Measurements from ENCODE around the gene RGS12.
"Not testable (repeated sequence)": the region's sequence is repeated elsewhere in the genome, so short reads cannot be mapped to it uniquely, and the experiment has no call there.

RGS12 gene

DNA sequence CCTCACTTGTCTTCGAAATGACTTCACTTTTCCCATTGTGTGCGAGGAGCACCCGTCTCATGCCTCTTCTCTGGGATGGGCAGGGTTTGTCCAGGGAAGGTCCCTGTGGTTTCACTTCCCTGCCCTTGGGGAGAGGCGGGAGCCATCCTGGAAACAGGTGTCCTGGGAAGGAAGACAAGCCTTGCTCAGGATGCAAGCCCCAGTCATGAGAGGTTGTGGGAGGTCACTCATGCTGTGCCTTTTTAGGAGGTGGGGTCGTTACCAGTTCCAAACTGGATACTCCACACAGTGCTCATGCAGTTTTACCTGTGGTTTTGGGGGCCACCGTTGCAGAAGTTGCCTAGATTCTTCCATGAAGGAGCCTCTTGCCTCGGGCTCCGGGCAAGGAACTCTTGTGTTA is 3.8 kb downstream of the RGS12 start:
- no peak for DNase-seq (ENCODE audit: low spot score)

DNA sequence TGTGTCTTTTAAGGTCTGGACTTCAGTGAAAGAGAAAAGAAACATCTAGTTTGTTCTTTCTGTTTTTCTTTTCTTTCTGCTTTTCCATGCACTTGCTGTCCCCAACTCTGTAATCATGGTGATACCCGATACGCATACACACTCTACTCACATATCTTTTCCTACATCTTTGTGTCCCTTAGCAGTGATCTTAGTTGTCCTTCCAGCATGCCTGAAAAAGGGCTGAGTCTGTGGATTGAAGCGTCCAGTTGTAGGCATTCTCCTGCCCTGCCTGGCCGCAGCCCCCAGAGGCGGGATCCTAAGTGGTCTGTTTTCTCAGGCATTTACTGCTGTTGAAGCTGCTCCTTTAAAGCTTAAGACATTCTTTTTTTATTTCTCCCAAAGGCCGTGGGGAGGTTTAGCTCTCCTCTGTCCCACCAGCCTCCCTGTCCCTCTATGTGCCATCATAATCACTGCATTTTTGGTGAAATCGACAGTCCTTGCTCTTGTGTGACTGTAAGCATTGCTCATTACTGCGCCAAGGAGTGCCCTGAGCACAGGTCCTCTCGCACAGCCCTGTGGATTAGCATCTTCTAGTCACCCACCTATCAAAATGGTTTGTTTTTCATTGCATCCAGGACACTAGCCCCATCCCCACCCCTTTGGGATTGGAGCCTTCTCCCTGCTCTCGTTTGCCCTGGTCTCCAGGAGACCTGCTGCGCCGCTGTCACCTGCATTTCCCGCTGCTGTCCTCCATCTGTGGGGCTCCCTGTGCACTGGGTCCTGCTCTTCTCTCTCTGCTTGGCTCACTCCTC is 4.4 kb downstream of the RGS12 start:
- no peak for DNase-seq (ENCODE audit: low spot score)

DNA sequence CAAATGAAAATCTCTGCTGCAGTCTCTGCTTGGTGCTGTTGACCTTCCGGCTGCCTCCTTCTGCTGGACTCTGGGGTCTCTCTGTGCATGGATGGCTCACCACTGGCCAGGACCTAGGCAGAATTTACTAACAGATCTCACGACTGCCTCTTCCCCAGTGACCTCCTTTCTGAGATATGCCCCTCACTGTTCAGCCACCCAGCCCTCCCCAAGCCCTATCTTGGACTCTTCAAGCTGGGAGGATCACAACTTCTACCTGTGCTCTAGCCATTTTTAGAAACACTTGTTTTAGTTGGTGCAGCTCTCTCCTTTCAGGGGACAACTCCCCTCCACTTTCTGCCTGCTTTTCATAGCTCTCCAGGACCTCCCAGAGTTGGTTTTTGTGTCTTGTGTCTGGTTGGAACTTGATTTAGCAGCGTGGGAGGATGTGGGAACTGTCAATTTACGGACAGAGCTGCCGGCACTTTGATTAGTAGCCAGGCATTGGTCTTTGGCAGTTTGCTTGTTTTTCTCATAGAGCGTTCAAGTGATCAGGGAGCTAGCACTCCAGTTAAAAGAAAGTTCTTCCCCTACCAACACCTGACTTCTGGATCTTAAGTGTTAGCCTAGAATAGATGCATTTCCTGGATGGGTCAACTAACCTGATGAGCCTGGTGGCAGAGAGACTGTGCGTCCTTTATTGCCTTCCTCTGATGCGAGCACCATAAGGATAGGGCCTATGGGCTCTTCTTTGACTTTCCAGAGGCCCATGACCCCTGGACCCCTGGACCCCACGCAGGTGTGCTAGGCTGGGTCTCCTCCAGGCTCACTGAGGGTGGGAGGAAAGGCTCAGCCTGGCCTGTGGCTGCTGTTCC is 6.5 kb downstream of the RGS12 start:
- DNase-seq (ENCODE audit: low spot score) = no peak

DNA sequence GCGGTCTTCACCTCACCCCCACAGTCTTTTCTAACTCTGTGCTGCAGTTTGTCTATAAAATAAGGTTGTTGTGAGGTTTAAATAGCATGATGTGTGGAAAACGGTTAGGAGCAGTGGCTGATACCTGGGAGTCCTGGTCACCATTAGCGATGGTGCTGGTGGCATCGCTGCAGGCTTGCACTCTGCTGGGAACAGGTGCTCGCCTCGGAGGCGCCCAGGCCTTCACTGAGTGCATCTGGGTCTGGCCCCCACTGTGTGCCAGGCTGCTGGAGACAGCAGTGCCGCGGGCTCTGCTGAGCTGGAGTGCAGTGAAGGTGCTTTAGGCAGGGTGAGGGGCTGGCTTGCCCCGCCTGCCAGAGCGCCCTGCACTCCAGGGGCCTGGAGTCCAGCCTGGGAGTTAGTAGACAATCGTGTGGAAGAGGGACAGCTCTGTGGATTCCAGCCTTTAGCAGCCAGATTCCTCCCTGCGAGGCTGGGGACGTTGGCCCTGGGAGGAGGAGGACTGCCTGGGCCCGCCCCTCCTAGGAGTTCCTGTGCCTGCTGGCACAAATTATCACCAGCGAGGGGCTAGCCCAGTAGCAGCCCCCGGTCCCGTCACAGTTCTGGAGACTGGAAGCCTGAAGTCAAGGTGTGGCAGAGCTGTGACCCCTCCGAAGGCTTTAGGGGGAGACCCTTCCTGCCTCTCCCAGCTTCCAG is 7.3 kb downstream of the RGS12 start:
- DNase-seq (ENCODE audit: low spot score) = no peak

- DNase-seq (ENCODE audit: low spot score) = not testable (repeated sequence)
Observed at GRCh38 chr4:3300882-3301281, 8.1 kb downstream of the RGS12 start.

GRCh38 chr4:3301450-3302172 is 8.8 kb downstream of the RGS12 start:
- no peak for DNase-seq (ENCODE audit: low spot score)

DNA sequence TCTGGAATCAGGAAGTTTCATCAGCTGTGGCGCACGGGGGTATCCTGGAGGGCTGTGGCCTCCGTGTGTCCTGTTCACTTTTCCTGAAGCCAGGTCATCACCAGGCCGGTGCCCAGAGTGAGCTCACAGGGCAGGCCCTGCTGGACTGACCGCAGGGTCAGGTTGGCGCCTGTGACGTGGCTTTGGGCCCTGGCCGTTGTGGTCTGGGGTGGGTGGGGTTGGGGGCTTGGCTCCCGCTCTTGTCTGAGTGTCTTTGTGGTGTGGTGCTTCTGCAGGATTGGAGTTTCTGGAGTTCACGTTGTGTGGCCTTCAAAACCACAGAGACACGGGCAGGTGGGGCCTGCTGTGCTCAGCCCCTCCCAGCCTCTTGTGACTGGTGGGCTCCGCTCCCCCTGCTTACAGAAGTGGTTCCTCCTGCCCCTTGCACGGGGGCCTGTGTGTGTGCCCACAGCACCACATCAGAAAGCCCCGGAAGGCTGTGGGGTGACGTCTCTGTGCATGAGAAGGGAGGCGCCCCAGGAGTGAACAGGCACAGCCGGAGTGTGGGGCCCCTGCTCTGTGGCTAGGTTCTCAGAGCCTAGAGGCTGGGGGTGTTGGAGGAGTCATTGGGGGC is 9.5 kb downstream of the RGS12 start:
- DNase-seq (ENCODE audit: low spot score) = no peak

DNA sequence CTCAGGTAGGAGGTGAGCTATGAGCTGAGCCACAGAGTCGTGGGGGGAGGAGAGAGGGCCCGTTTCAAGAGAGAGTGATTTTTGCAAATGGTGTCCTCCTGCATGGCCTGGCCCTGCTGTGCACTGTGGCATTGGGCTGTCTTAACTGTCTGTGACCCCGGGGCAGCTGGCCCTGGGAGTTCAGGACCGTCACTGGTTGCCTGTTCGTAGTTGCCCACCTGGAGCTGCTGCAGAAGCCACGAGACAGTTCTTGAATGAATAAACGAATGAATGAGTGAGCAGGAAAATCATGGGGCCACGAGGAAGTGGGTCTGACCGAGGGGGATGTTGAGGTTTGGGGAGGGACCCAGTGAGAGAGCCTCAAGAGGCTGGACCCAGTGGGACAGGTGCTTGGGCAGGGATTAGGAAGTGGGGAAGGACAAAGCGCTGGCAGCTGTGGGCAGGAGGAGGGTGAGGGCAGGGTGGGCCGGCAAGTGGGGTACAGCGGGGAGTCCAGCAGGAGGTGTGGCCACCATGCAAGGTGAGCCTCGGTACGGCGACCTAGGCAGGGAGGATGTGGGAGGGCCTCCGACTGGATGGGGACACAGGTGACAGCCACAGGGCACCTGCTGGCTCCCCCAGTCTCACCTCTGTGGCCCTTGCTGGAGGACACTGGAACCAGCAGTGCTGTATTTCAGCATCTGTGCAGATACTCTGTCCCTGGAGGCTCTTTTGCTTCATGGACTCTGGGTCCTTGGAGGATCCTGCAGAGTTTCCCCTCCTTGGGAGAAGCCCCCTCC is 10.2 kb downstream of the RGS12 start:
- DNase-seq (ENCODE audit: low spot score) = no peak

DNA sequence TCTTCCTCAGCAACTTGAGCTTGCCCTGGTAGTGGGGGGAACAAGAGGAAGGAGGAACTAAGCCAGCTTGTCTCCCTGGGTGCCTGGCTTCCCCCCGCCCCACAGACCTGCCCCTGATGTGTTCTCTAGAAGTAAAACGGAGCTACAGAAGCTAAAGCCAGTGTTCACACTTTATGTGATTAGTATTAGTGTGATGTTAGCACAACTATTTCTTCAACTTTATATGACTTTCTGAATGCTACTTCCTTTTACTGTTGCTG is 10.7 kb downstream of the RGS12 start:
- DNase-seq (ENCODE audit: low spot score) = no peak

DNA sequence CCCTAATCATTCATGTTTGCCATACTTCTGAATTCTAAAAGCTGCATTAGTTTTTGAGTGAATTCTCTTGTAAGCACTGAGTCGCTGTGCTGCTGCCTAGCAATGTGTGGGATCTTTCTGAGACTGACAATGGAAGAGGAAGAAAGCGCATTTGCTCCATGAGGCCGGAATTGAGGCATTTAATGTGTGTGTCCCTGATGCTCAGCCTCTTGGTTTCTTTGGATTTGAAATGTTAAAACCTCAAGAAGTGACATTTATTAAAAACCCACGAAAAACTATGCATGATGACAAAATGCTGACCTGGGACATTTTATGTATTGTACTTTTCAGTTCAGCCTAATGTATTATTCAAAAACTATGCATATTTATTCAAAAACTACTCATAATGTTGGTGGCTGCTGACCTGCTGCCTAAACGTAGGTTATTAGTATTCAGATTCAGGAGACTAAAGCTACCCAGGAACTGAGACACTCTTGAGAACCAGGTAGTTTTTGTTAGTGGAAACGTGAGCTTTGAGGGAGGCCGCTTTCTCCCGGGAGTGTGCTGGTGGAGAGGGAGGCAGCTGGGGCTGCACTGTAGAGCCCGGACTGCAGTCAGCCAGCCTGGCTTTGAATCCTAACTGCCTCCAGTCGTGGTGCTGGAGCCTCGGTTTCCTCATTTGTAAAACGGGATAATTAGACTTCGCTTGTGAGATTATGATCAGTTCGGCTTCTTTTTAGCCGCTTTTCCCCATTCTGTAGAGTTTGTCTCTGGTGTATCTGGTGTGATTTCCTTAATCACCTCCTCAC is 11.3 kb downstream of the RGS12 start:
- DNase-seq (ENCODE audit: low spot score) = no peak

DNA sequence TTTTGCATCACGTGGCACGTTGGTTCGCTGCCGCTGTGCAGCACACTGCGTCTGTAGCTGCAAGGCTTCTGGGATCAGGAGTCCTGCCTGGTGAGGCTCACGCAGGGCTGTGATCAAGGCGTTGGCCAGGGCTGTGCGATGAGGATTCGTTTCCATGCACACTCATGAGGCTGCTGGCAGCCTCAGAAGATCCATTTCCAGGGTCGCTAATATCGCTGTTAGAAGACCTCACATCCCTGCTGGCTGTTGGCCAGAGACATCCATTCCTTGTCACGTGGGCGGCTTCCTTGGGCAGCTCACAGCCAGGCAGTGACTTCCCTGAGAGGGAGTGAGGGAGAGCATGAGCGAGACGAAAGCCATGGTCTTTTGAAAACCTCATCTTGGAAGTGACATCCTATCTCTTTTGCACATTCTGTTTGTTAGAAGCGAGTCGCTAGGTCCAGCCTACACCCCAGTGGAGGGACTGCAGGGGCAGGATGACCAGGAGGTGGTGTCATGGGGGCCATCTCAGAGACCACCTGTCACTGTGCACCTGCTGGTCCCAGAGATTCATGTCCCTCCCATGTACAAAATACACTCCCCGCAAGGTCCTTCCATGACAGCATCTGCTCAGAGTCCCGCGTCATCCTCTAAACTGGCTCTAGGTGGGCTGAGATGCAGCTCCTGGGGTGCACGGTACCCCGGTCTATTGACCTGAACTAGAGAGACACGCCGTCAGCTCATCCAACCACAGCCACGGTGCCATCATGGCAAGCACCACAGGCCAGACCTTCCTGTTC is 12.2 kb downstream of the RGS12 start:
- DNase-seq (ENCODE audit: low spot score) = no peak

DNA sequence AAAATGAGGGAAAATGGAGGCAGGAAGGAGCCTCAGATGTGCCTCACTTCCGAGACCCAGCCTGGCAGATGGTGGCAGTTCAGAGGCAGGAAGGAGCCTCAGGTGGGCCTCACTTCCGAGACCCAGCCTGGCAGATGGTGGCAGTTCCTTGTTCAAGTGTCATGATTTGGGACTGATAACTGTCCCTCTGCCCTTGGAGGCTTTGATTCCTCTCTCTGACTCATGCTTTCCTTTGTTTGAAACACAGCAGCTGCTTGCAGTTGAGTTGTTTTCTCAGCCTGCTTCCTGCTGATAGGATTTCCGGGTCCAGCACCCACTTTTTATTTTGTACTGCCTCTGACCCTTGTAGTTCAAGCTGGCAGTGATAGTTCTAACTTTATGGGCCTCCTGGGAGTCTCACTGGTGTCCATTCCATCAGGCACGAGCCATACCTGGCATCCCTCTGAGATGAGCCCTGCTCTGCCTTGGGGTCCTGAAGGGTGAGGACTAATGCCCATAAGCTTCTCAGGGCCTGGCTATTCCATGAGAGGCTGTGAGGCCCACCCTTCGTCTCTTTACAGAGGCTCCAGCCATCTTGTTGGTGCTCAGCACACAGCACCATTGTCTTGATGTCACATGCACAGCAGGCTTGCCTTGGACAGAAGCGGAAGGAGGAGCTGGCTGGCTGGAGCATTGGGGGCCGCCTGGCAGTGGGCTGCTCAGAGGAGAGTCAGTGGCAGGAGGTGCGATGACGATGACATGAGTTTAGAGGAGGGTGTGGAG is 13.0 kb downstream of the RGS12 start:
- no peak for DNase-seq (ENCODE audit: low spot score)

DNA sequence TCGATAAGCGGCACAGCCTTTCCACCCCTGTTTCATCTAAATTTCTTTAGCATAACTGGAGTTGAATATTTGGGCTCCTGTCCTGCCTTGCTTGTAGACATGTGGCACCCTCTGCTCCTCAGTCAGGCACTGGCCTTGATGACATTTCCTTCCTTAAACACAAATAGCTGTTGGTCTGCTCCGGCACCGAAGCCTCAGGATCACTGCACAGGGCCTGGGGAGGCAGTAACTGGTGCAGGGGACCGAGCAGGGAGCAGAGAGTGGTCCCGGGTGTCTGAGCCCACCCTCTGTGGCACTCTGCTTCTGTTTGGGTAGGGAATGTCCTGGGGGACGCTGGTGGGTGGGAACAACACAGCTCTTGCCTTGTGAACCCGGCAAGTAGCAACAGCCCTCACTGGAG is 13.6 kb downstream of the RGS12 start:
- DNase-seq (ENCODE audit: low spot score) = no peak

GRCh38 chr4:3307060-3307459 is 14.2 kb downstream of the RGS12 start:
- no peak for DNase-seq (ENCODE audit: low spot score)

DNA sequence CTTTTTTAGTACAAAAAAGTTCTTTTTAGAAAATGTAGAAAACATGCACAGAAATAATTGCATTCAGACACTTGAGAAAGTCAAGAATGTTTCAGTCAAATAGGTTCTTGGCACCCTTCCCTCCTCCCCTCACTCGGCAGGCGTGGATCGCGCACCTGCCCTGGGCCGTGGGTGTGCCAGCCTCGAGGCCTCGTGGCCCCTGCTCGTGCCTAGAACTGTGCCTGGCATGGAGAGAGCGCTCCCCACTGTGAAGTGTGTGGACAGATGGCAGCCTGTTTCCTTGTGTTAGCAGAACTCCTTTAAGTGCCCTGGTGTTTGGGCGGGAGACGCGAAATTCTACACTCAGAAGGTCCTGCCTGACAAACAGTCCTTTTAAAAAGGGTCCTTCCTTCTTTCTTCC is 14.7 kb downstream of the RGS12 start:
- no peak for DNase-seq (ENCODE audit: low spot score)

DNA sequence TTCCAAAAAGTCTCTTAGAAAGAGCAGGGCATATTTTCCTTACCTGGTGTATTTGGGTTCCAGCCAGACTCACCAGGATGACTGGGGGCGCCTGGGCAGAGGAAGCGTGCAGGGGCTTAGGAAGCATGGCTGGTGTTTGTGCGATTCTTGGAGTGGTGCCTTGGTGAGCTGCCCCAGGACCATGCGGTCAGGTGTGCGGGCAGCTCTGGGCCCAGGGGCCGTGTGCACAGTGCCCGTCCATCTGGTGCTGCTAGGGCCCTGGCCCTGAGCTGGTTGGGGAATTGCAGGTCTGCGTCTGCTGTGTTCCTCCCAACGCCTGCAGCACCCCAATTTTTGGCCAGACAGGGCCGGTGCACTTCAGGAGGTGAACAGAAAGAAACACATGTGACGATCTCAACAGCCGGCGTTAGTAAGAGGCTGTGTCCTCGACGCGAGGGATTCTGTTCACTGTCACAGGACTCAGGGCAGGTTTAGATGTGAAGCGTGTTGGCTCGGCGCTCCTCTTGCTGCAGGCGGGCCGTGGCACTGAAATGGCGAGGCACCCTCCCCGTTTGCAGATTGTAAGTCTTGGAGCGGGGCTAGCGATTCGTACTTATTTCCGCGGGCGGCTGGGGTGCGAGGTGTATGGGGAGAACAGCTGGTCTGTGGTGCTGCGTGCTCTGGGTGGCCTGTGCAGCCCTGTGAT is 15.2 kb downstream of the RGS12 start:
- no peak for DNase-seq (ENCODE audit: low spot score)

- DNase-seq (ENCODE audit: low spot score) = no peak
Observed at GRCh38 chr4:3308691-3309090, 15.9 kb downstream of the RGS12 start.

Measured in COLO829 (cell line).